Measurements from ENCODE around the gene SH3BGRL. TPM values are rescaled to one million over a fixed set of nuclear protein-coding genes. Genes with fewer than 3 reads are reported as not detected.

Gene SH3BGRL
- total RNA-seq, 1 experiment from 2014 or later, result 93.2 TPM

GRCh38 chrX:81202456-81202819, 536 bp downstream of the SH3BGRL start:
- BruUV-seq (replicated peaks), result no TSS peak

GRCh38 chrX:81202943-81203342, 1.0 kb downstream of the SH3BGRL start:
- H3K4me1 ChIP-seq (ENCODE audit: control insufficient read depth, insufficient read depth, low read length), result peaks cover 2% of the 10 kb centered on the region; the same call in 1 of the 2 replicates
- DNase-seq (ENCODE audit: low read depth, low spot score) (no peak), ATAC-seq (no peak; the same call in 1 of the 2 replicates)
- intact Hi-C loops (cut with micrococcal nuclease; ENCODE audit: unreplicated experiment), result no loop called here
- no peaks in the 10 kb centered on the region for H3K9me3 ChIP-seq (ENCODE audit: control insufficient read depth, insufficient read depth, low read depth, low read length)
- BruUV-seq (replicated peaks), result no TSS peak
- TF ChIP-seq REST (IDR thresholded peaks at IDR 0.05; ENCODE audit: insufficient read depth in 1 of 2, low read depth in 2 of 2, low read length in 1 of 2) (no peak), CTCF (IDR thresholded peaks at IDR 0.05) (no peak), TCF7L2 (IDR thresholded peaks at IDR 0.05; ENCODE audit: low read depth, low read length) (no peak), SIN3A (IDR thresholded peaks at IDR 0.05; ENCODE audit: borderline replicate concordance, insufficient read depth, low read depth, low read length) (no peak), POLR2AphosphoS5 (IDR thresholded peaks at IDR 0.05; ENCODE audit: low read depth, low read length) (no peak)
- peak overlapping the region; percentile 77 to 85 for H3K4me3 ChIP-seq (ENCODE audit: low read depth in 2 of 2, low read length in 2 of 2)
- ChIA-PET POLR2A (no interaction called here), CTCF (interaction anchor here (0.6 kb wide), 1 partner anchor 82 kb away, joined by 3 read pairs; no protein-coding TSS in a partner anchor)
- in situ Hi-C loops (cut with HindIII; ENCODE audit: low pct_unique_long_range_greater_than_20kb, low sequenced_read_pairs), result no loop called here
- no peaks in the 10 kb centered on the region for H3K36me3 ChIP-seq (ENCODE audit: control insufficient read depth, insufficient read depth, low read length)
- H3K27me3 ChIP-seq (ENCODE audit: control insufficient read depth, insufficient read depth, low read length), result no peaks in the 10 kb centered on the region
- peak overlapping the region; percentile 96 for H3K27ac ChIP-seq (ENCODE audit: low read length)

More at GRCh38 chrX:81202456-81202819, 536 bp downstream of the SH3BGRL start:
- Histone ChIP-seq H3K4me3 (ENCODE audit: low read depth in 2 of 2, low read length in 2 of 2) (peak overlapping the region; percentile 77 to 85), H3K4me1 (ENCODE audit: control insufficient read depth, insufficient read depth, low read length) (peaks cover 2% of the 10 kb centered on the region; the same call in 1 of the 2 replicates), H3K27ac (ENCODE audit: low read length) (peak overlapping the region; percentile 96), H3K36me3 (ENCODE audit: control insufficient read depth, insufficient read depth, low read length) (no peaks in the 10 kb centered on the region), H3K9me3 (ENCODE audit: control insufficient read depth, insufficient read depth, low read depth, low read length) (no peaks in the 10 kb centered on the region), H3K27me3 (ENCODE audit: control insufficient read depth, insufficient read depth, low read length) (no peaks in the 10 kb centered on the region)
- TF ChIP-seq POLR2AphosphoS5 (IDR thresholded peaks at IDR 0.05; ENCODE audit: low read depth, low read length) (no peak), CTCF (IDR thresholded peaks at IDR 0.05) (no peak), SIN3A (IDR thresholded peaks at IDR 0.05; ENCODE audit: borderline replicate concordance, insufficient read depth, low read depth, low read length) (no peak), REST (IDR thresholded peaks at IDR 0.05; ENCODE audit: insufficient read depth in 1 of 2, low read depth in 2 of 2, low read length in 1 of 2) (no peak), TCF7L2 (IDR thresholded peaks at IDR 0.05; ENCODE audit: low read depth, low read length) (no peak)
- in situ Hi-C loops (cut with HindIII; ENCODE audit: low pct_unique_long_range_greater_than_20kb, low sequenced_read_pairs), result no loop called here
- DNase-seq (ENCODE audit: low read depth, low spot score) (no peak), ATAC-seq (peak; percentile 59)
- ChIA-PET CTCF (interaction anchor here (0.6 kb wide), 1 partner anchor 81 kb away, joined by 3 read pairs; no protein-coding TSS in a partner anchor), POLR2A (no interaction called here)
- intact Hi-C loops (cut with micrococcal nuclease; ENCODE audit: unreplicated experiment), result no loop called here

Measured in Panc1 (cell line).